ENCODE measurements around the gene GAPT.

DNA sequence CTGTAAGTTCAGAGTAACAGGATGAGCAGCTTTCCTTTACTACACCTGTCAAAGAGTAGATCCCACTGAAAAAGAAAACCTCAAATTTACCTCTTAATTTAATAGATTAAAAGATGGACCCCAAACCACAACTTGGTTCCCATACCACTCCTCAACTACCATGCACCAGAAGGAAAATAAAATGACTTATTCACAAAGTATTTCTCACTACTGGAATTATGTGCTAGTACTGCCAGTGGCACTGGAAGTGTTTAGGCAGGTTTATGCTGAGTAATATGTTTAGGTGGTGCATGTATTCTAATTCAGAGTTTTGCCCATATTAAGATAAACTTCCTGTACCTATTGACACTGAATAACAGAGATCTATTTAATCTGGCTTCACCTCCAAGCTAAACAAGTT, 37.9 kb upstream of the GAPT start:
- TF ChIP-seq, protein P1, sequence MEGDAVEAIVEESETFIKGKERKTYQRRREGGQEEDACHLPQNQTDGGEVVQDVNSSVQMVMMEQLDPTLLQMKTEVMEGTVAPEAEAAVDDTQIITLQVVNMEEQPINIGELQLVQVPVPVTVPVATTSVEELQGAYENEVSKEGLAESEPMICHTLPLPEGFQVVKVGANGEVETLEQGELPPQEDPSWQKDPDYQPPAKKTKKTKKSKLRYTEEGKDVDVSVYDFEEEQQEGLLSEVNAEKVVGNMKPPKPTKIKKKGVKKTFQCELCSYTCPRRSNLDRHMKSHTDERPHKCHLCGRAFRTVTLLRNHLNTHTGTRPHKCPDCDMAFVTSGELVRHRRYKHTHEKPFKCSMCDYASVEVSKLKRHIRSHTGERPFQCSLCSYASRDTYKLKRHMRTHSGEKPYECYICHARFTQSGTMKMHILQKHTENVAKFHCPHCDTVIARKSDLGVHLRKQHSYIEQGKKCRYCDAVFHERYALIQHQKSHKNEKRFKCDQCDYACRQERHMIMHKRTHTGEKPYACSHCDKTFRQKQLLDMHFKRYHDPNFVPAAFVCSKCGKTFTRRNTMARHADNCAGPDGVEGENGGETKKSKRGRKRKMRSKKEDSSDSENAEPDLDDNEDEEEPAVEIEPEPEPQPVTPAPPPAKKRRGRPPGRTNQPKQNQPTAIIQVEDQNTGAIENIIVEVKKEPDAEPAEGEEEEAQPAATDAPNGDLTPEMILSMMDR (IDR thresholded peaks at IDR 0.05) = no peak
- no peak for TF ChIP-seq POLR2A (IDR thresholded peaks at IDR 0.05)

All from heart left ventricle (tissue), 13 donors.